ENCODE results near the gene GTPBP8. TPM values are rescaled to one million over a fixed set of nuclear protein-coding genes. Genes with fewer than 3 reads are reported as not detected.

The GTPBP8 gene
- total and polyA plus RNA-seq, 2 of the 8 experiments (the other 6 are each of a cell fraction or from before 2014, with no cell fraction given) = 25.8 to 27.6 TPM

GRCh38 chr3:113051302-113051711 lies 60.5 kb downstream of the GTPBP8 start (continued):
- peak; percentile 80 for TF ChIP-seq E2F6 (IDR thresholded peaks at IDR 0.05)
- TF ChIP-seq ATF2 (IDR thresholded peaks at IDR 0.05; ENCODE audit: low read length) = no peak
- TF ChIP-seq SRF (IDR thresholded peaks at IDR 0.05; ENCODE audit: low read depth, low read length) = no peak
- TF ChIP-seq EGR1 (IDR thresholded peaks at IDR 0.05; ENCODE audit: borderline replicate concordance, low read depth, low read length) = no peak
- no peak for TF ChIP-seq POLR2A (IDR thresholded peaks at IDR 0.05; ENCODE audit: control extremely low read depth in 1 of 2, low read depth in 2 of 2, low read length in 2 of 2)
- no peak for TF ChIP-seq BCL11A (IDR thresholded peaks at IDR 0.05; ENCODE audit: low read depth in 2 of 2, low read length in 2 of 2)
- no peak for TF ChIP-seq TAF7 (optimal IDR thresholded peaks at IDR 0.05; ENCODE audit: borderline replicate concordance, low read depth, low read length)
- no peak for TF ChIP-seq SP2 (IDR thresholded peaks at IDR 0.05; ENCODE audit: low read length)
- no peak for TF ChIP-seq POLR2AphosphoS5 (IDR thresholded peaks at IDR 0.05; ENCODE audit: low read depth, low read length)
- TF ChIP-seq SUZ12 (IDR thresholded peaks at IDR 0.05; ENCODE audit: low read length) = no peak
- no peak for TF ChIP-seq TCF12 (IDR thresholded peaks at IDR 0.05; ENCODE audit: low read depth, low read length)
- no peak for TF ChIP-seq GABPA (IDR thresholded peaks at IDR 0.05; ENCODE audit: borderline replicate concordance, insufficient read depth, low read length)
- TF ChIP-seq JUN (IDR thresholded peaks at IDR 0.05; ENCODE audit: low read depth, low read length) = peak; percentile 81
- TF ChIP-seq CEBPB (IDR thresholded peaks at IDR 0.05; ENCODE audit: low read depth, low read length) = no peak
- no peak for TF ChIP-seq CHD1 (IDR thresholded peaks at IDR 0.05; ENCODE audit: low read depth, low read length)
